ENCODE measurements around the gene LRIT3.
"Not testable (repeated sequence)": the region's sequence is repeated elsewhere in the genome, so short reads cannot be mapped to it uniquely, and the experiment has no call there.

Gene LRIT3

DNA sequence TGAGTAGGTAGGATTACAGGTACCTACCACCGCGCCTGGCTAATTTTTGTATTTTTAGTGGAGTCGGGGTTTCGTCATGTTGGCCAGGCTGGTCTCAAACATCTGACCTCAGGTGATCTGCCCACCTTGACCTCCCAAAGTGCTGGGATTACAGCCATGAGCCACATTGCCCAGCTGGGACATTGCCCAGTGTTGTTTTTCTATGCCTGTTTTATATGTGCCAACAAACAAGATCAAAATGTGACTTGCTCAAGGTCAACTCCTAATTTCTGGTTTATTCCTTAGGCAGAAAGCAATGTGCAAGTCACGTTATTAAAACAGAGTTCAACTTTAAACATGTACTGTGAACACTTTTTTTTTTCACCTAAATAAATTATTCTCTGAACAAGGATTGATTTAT, 2.7 kb downstream of the LRIT3 start:
- DNase-seq (ENCODE audit: low spot score): no peak

DNA sequence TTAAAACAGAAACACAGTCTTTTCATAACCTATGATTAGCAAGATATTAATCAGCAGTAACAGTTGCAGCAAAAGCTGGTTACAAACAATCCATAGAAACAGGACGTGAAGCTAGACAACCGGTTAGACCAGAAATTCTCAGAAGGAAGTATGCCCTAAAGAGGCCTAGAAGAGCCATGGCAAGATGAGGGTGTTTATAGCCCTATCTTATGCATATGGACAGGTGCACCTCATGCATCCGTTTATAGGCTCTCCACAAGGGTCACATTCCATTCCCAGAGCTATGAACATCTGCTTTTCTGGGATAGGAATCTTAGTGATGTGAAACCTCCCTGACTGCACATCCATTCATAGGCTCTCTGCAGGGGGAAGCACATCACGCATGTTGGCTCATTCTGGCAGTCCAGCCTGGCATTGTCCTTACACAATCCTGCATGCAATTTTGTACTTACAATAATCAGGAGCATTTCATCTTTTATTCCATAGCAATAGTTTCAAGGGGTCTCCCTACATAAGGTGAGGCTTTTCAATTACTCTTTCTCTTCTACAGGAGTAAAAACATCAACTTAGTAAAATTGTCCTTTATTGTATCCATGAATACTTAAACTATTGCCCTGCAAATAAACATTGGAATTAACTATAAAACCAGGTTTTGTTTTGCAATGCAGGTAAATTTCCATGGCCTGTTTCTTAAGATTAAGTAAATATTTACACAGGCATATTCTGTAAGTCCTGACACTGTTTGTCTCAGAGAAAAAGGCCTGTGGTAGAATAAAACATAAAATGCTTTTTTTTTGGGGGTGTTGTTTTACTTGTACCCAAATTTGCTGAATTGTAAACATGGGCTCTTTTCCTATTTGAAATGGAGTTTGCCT, 11.8 kb downstream of the LRIT3 start:
- not testable (repeated sequence) for DNase-seq (ENCODE audit: low spot score)

DNA sequence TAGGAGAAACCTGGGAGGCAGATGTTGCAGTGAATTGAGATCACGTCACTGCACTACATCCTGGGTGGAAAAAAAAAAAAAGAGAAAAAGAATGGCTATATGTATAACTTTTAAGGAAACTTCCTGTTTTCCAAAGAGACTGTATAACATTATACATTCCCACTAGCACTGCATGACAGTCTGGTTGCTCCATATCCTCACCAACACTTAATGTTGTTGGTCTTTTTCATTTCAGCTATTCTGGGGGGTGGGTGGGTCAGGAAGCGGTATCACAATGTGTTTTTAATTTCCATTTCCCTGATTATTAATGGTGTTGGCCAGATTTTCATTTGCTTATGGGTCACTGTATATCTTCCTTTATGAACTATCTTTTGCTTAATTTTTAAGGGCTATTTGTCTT, 13.4 kb downstream of the LRIT3 start:
- DNase-seq (ENCODE audit: low spot score): no peak

DNA sequence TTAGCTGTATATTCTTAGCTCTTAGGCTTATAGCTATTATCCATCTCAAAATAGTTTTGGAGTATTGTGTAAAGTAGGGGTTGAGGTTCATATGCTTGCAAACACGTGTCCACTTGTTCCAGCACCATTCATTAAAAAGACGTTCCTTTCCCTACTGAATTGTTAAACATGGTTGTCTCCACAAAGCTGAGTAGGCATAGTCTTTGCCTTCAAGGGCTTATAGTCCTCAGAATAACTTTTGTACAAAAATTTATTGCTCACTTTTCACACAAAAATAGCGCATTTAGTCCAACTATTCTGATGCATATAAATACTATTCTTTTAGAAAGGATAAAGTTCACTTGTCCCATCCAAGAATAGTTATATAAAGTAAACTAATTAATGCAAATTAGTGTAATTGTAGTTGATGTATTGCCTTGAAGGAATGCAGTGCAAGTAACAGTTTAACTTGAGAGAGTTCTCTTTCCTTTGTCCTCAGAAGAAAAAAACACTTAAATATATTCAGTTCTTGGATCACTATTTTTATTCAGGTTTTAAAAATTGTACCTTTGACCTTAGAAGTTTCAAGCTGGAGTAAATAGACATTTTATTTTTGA, 14.1 kb downstream of the LRIT3 start:
- no peak for DNase-seq (ENCODE audit: low spot score)

DNA sequence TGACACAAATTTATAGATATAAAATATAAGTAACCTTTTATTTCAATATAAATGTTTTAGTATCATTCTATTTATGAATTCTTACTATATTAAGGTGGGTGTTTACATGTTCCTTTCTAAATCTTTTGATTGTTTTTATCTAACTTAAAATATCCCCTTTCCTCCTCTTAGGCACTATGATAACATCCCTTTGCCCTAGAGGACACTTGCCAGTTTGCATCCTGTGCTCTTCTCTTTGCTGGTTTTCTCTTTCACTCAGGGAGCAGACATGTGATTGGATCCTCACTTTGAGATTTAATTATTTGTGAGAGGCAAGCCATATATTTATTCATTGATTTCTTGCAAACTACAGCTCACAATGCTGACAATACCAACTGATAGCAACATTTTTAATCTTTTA, 16.2 kb downstream of the LRIT3 start:
- no peak for DNase-seq (ENCODE audit: low spot score)

DNA sequence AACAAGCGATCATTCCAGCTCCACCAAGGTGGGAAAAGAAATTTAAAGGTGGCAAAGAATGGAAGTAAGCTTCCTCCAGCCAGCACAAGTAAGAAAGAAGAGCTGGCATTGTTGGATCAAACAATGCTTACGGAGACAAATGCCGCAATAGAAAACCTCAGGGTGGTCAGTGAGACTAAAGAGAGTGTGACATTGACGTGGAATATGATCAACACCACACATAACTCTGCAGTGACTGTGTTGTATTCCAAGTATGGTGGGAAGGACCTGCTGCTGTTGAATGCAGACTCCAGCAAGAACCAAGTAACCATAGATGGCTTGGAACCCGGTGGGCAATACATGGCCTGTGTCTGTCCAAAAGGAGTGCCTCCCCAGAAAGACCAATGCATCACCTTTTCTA, 22.2 kb downstream of the LRIT3 start:
- DNase-seq (ENCODE audit: low spot score): no peak

DNA sequence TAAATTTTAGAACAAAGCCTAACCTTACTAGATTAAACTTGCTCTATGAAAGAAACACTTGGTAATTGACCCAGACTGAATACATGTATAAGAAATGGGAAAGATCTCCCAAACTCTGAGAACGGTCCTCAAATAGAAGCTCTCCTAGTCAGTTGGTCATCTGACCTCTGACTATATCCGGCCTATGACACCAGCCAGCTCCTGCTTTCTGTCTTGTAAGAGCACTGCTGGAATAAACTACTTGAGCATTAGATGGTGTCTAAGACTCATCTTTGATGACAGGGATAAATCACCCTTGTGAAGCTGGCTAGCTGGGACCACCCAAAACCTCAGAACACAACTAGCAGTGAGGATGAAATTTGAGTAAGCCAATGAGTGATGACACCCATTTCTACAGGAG, 24.2 kb downstream of the LRIT3 start:
- DNase-seq (ENCODE audit: low spot score): no peak

DNA sequence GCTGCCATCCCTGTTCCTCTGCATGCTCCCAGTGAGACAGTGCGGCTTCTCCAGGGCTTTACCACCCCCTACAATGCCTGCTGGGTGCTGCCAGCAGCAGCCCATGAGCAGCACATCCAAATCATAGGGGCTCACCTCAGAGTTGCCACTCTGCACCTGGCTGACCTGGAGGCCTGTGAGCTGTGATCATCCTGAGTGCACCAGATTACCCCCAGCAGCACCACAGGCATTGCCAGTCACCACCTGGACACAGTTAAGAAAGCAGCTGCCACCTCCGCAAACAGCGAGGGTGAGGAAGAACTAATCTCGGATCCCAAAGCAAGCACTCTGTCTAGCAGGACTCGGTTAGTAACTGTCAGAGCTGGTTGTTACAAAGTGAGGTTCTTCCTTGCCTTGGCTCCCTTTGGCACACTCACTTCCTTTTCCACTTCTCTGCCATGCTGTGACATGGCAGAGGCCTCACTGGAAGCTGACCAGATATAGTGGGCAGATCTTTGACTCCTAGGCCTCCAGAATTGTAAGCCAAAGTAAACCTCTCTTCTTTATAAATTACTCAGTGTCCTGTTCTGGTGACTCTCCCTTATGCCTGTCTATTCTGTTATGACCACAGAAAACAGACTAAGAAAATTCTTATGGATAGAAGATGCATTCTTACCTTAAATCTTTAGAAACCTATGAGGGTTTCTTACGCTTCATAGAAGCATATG, 25.2 kb downstream of the LRIT3 start:
- no peak for DNase-seq (ENCODE audit: low spot score)

DNA sequence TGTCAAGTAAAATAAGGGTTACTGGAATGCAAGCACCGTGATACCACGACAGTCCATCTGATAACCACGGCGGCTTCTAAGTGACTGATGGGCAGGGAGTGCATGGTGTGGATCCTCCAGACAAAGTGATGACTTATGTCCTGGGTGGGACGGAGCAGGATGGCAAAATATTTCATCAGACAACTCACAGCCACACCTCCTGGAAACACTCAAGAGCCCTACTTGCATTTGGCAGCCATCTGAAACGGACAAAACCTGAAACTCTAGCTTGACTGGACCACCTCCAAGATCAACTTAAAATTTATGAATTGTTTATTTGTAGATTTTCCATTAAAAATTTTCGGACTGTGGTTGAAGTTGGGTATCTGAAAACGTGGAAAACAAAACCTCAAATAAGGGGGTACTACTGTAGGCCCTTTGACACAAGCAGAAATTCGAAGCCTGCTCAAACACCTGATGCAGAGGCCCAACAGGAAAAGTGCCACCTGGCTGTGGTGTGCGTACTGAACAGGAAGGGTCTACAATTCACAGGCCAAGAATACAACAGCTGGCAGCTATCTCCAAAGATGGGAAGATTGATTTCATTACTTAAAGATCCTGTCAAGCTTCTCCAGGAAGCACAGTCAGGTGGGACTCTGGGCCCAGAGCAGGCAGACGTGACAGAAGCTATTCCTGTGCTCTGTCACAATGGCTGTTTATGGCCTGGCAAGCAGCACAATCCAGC, 26.0 kb downstream of the LRIT3 start:
- DNase-seq (ENCODE audit: low spot score): no peak

DNA sequence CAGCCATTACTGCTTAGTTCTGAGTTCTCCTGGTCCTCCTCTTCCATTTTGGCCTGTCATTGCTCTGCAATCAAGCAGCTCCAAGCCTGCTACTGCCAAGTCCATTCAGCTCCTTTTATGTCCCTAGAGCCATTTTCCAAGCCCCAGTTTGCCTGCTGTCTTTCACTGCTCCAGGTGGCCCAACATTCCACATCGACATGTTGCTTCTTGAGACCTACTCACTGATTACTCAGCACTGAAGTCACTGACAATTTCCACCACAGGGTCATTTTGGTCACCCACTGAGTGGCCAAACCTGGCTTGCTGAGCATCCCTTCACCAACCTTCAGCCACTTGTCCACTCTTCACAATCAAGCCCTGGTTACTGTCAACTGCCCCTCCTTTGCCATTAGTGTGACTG, 27.2 kb downstream of the LRIT3 start:
- no peak for DNase-seq (ENCODE audit: low spot score)

DNA sequence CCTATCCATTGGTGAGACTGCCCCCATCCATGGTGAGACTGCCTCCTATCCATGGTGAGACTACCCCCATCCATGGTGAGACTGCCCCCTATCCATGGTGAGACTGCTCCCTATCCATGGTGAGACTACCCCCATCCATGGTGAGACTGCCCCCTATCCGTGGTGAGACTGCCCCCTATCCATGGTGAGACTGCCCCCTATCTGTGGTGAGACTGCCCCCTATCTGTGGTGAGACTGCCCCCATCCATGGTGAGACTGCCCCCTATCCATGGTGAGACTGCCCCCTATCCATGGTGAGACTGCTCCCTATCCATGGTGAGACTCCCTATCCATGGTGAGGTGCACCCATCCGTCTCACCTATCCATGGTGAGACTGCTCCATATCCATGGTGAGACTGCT, 27.6 kb downstream of the LRIT3 start:
- not testable (repeated sequence) for DNase-seq (ENCODE audit: low spot score)

DNA sequence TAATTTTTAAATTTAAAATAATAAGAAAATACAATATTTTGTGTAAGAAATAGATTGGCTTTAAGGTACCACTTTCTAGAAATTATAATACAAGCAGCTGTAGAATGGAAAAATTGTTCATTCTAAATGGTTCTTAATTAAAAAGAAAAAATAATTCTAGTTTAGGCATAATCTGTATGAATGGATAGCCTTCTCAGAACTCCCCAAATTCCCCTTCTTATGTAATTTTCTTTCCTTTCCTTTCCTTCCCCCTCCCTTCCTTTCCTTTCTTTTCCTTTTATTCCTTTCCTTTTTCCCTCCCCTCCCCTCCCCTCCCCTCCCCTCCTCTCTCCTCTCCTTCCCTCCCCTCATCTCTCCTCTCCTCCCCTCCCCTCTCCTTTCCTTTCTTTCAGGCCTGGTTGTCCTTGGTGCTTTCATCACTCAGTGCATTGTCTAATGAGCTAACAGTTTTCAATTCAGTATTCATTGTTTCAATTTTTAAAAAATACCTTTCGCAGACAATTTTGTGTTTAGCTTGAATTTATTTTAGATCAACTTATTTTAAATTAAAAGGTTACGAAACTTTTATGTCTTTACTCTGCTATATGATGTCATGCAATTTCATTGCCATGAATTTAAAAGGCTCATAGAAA, 28.8 kb downstream of the LRIT3 start:
- no peak for DNase-seq (ENCODE audit: low spot score)

DNA sequence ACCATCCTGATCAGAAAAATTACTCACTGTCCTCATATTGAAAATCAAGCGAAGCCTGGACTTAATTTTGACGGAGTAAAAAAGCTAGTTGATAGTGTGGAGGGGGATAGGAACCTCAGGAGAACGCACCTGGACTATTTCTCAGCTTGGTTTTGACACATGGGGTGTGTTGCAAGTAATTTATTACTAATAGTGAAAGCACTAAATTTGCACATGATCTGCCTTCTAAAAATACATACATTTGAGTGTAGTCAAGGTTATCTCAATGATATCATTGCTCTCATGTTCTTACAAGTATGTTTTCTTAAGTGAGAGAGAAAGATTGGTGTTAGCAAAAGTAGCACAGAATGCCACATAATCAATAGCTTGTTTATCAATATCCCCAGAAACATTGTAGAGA, 29.5 kb downstream of the LRIT3 start:
- no peak for DNase-seq (ENCODE audit: low spot score)

DNA sequence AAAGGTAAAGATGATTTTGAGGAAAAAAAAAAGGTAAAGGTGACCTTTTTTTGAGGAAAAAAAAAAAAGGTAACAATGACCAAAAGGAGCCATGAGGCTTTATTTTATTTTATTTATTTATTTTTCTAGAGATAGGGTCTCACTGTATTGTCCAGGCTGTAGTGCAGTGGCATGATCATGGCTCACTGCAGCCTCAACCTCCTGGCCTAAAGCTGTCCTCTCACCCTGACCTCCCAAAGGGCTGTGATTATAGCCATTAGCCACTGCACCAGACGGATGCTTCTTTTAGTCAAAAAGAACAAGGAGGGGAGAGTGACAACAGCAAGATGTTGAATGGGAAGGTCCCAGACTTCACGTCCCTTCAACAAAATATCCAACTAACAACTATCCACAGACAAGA, 30.4 kb downstream of the LRIT3 start:
- DNase-seq (ENCODE audit: low spot score): no peak

DNA sequence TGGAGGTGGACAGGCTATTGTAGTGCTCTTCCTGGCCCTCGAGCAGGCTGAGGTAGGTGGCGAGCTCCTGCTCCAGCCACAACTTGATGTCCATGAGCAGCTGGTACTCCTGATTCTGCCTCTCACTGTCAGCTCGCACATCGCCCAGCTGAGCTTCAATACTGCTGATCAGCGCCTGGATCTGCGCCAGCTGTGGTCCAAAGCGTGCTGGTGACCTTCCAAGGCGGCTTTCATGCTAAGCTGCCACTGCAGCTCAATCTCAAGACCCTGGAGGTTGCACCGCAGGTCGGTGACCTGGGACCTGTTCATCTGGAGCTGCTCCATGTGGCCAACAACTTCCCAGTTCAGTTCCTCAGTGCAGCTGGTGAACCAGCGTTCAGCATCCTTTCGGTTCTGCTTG, 31.2 kb downstream of the LRIT3 start:
- no peak for DNase-seq (ENCODE audit: low spot score)

DNA sequence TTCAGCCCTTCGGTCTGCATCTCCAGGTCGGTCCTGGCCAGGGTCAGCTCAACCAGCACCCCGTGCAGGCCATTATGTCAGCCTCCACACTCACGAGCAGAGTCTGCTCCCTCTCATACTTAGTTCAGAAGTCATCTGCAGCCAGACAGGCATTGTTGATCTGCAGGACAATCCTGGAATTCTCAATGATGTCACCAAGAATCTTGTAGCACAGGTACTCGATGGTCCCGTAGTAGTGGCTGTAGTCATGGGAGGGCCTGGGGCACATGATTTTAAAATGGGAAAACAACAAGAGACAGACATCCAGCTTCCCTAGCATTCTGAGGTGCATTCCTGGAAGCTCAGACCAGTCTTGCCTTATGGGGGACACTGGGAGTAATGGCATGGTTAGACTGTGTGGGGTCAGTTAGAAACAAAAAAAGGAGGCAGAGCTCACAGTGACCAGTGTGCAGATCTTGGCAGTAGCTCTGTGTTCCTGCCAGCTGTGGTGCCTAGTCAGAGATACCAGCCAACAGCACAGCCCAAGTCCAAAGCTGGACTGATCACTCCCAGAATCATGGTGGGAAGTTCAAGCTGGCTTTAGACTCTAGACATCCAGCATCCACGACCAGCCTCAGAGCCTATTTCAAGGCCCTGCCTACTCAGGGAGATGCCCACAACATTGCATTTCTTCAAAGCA, 31.9 kb downstream of the LRIT3 start:
- DNase-seq (ENCODE audit: low spot score): no peak

DNA sequence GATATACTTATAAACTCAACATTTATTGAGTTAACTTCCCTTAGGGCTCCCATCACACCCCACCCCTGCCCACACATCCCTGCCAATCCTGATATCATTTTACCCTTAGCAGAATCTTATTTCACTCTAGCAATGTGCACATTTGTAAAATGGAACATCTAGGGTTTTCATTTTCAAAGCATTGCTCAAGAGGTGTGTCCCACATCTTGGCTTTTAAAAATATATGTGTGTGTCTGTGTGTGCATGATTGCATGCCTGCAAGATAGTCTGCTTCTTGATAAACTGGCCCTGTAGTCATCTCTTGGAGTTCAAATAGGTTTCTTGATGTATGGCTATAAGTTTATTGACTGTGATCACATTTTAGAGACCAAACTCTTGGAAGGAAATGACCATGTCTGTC, 38.4 kb downstream of the LRIT3 start:
- DNase-seq (ENCODE audit: low spot score): no peak

DNA sequence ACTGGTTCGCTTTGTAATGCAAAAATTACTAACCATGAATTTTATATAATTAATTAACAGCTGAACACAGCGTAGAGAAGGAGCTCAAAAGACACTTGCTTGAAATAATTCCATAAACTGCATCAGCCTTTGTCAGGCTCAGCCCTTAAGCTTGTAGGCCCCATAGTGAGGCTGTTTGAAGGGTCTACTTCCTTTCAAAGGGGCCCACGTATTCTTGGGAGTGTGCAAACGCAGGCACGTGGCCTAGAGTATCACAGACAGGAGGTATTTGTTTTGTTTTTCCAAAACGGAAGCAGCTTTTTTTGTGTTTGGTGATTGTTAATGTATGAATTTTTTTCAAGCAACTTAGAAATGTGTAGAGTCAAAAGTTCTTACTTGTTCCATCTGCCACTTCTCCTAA, 39.2 kb downstream of the LRIT3 start:
- DNase-seq (ENCODE audit: low spot score): no peak

DNA sequence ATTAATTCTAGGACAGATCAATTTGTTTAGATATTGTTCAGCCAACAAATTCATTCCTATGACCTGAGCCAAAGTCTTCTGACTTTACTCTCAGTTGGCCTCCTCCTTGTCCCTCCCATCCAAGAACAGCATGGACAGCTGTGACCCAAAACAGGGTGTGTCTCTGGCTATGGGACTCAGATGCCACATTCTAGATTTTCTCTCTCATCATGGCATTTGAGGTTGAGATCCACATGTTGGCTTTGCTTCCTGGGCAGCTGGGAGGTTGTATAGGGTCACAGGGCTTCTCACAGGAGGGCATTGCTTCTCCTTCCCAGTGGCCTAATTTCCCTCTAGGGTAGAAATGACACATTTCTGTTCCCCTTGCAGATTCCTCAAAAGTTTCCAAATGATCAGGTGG, 42.2 kb downstream of the LRIT3 start:
- DNase-seq (ENCODE audit: low spot score): no peak

DNA sequence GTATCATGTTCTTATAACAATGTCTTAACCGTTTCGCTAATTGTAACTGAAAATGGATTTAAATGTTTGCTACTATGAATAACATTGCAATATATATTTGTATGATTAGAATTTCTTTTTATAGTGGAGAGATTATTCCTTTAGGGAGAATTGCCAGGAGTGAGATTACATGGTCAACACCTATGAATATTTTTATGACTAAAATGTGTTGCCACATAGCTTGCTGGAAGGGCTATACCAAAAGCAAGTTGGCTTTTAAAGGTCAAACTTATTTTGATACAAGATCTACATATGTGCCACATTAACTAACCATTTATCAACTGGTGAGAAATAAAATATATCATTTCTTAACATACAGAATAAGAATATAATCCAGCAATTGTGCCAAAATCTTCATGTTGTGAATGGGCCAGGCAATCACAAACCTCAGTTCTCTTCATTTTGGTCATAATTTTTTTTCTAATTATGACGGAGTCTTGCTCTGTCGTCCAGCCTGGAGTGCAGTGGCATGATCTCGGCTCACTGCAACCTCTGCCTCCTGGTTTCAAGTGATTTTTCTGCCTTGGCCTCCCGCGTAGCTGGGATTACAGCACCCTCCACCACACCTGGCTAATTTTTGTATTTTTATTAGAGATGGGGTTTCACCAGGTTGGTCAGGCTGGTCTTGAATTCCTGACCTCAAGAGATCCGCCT, 54.8 kb downstream of the LRIT3 start:
- DNase-seq (ENCODE audit: low spot score): no peak

DNA sequence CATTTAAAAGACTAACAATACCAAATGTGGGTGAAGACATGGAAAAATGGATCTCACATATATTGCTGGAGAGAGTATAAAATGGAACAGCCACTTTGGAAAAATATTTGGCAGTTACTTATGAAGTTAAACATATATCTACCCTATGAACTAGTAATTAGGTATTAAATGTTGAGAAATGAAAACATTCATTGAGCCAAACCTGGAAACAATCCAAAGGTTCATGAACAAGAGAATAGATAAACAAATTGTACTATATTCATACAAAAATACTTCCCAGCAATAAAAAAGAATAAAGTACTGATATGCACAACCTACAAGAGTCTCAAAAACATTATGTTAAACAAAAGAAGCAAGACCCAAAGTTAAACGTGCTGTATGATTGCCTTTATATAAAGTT, 60.8 kb downstream of the LRIT3 start:
- no peak for DNase-seq (ENCODE audit: low spot score)

Measured in CD4-positive, alpha-beta T cell treated with Interleukin-15 for 4 hours (primary cell).